GM20431 (cell line): ENCODE data around the gene FGF10.

Experiments used
- in situ Hi-C: fragments of 300-500 bp; cut with MseI, MboI; formaldehyde crosslinking; loops from one replicate; pipeline ENCODE4 v1.15.0; 2020; ENCODE audit warnings: low sequenced_read_pairs; ENCODE audit not compliant: unreplicated experiment

The FGF10 gene

DNA sequence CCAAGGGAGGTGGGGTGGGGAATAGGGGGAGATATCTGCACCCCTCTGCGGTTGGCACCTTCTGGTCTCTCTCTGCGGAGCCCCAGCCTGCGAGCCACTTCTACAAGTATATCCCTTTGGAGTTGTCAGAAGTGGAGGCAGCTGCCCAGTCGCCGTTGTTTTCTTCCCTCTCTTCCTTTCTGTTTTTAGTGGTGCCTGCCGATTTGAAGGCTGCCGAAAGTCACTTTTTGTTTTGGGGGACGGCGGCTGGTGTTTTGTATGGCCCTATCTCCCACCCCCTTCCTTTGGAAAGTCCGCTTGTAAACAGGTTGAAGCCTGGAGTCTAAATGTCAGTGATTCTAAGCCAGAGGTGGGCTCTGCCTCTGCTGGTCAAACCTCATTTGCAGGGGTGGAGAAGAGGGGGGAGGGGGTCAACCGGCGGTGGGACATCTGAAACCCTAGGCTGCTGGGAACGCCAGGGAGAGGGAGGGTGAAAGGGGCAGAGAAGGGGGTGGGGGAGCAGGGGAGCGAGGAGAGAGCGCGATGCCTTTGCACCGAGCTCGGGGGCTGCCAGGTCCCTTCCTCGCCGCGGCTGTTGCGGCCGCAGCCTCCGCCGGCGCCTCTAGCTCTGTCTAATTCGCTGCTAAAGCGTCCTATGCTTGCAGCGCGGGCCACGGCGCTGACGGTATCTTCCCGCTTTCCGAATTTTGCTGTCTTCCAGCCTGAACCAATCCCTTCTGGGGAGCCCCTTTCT lies at the start of gene FGF10:
TSS of gene FGF10 (minus strand) at position 331 of the 733 bp plus-strand sequence. CDS start 738 bp downstream, outside the sequence.
- in situ Hi-C loops: no loop called here

- in situ Hi-C loops: no loop called here
Observed at GRCh38 chr5:44426944-44427343, 37.7 kb upstream of the FGF10 start.

- in situ Hi-C loops: no loop called here
Observed at GRCh38 chr5:44412286-44412685, 23.1 kb upstream of the FGF10 start.

- in situ Hi-C loops: no loop called here
Observed at GRCh38 chr5:44402084-44402483, 12.9 kb upstream of the FGF10 start.

GRCh38 chr5:44401611-44402010 lies 12.4 kb upstream of the FGF10 start:
- in situ Hi-C loops: no loop called here

DNA sequence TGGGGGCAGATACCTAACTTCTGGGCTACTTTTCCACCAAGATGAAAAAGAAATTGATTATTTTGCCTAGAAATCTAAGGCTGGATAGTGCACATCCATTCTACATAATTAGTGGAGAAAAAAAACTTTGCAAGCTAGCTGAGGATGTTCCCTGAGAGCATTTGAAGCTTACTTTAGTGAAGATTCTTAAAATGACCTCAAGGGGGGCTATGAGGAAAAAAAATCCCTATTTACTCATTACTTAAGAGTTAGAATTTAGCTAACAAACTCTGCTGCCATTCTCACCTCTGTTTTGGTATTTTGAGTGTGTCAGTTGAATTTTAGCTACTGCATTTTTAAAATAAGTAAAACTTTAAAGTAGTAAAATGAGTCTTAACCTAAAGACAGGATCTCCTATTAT lies 9.2 kb upstream of the FGF10 start:
- in situ Hi-C loops: no loop called here

DNA sequence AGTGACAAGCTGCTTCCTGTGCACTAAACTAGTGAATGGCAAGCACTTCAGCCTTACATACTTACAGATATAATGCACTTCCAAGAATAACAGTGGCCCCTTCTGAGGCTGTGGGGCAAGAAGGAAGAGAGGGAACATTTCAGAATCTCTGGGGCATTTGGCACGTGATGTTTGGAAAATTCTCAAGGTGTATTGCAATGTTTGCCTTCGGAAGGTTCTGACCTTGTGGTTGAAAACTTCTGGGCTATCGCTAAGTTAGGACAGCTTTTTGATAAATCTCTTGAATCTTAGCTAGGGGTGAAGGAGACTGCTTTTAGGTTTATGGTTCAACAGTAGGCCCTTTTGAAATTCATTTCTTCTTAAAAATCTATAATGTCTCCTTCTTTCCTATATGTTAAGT lies 7.1 kb upstream of the FGF10 start:
- in situ Hi-C loops: no loop called here

GRCh38 chr5:44390351-44390750 lies 1.1 kb upstream of the FGF10 start:
- in situ Hi-C loops: no loop called here

- in situ Hi-C loops: no loop called here
Observed at GRCh38 chr5:44389823-44390143, 563 bp upstream of the FGF10 start.

DNA sequence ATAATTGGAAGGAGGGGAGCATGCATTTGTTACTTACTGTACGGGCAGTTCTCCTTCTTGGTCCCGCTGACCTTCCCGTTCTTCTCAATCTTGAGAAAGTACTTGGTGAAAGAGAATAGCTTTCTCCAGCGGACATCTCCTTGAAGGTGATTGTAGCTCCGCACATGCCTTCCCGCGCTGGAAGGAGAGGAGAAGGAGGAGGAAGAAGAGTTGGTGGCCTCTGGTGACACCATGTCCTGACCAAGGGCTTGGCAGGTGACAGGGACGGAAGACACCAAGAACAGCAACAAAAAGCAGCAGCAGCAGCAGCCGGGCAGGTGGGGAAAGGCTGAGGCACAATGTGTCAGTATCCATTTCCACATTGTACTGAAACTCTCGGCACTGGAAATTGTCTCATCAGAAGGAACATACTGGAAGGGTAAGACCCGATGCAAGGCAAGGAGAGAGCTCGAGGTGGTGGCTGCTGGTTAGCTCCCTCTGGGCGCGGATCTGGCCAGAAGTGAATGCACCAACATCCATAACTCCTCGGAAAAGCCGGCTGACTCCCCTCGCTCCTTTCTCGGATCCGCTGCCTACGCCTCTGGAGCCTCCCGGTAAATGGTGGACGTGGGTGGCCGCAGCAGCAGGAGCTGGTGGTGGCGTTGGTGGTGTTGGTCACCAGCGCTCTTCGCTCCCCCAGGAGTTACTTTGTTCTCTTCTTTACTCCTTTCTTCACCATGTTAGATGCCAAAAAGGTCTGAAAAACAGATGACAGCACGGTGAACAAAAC lies 715 bp downstream of the FGF10 start:
- in situ Hi-C loops: no loop called here

DNA sequence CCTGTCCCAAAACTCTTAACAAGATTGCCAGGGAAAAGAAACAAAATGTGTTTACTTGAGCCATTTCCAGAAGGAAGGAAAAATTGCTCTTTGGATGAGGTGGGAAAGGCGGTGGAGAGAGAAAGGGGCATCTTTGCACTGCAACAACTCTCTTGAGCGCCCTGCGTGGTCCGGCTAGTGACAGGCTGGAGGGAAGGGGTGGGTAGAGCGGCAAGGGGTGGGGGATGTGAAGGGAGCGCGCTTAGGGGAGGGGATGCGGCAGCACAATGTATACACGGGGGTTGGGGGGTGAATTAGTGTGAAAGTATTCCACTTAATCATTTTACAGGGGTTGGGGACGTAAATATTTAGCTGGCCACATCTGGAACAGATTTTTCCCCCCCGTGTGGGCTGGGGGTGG lies 1.3 kb downstream of the FGF10 start:
- in situ Hi-C loops: no loop called here

- in situ Hi-C loops: no loop called here
Observed at GRCh38 chr5:44387406-44387805, 1.8 kb downstream of the FGF10 start.

- in situ Hi-C loops: no loop called here
Observed at GRCh38 chr5:44385291-44385900, 3.8 kb downstream of the FGF10 start.

DNA sequence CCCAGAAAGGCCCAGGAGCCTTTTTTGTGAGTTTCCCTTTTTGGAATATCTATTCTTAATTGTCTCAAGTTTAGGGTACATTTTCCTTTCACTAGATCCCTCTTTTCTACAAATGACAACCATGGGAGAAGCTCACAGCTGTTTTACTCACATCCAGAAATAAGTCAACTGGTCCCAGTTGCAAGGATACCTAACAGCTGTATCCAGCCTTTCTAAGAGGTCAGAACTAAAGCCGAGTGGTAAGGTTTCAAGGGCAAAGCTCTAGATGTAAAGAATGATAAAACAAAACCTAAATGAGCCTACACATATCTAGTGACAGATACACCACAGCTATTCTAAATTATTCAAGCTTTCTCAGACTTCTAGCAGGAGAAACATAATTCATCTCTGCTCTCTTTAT lies 4.4 kb downstream of the FGF10 start:
- in situ Hi-C loops: no loop called here

- in situ Hi-C loops: no loop called here
Observed at GRCh38 chr5:44382894-44383293, 6.3 kb downstream of the FGF10 start.

DNA sequence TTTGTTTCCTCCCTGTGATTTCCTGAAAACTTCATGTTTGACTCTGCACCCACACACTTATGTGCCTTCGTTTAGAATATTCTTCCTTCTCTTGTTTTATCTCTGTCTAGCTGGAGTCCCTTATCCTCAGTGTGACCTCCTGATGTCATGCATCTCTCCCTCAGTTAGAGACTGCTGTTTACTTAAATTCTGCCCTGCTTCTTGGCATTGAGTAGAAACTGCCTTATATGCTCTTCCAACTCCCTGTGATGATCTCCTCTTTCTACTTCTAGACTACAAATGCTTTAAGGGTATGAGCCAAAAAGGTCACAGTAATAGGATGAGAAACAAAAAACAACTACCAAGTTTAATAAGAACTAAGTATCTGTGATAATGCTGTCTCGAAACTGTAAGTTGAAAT lies 12.2 kb downstream of the FGF10 start:
- in situ Hi-C loops: no loop called here

- in situ Hi-C loops: no loop called here
Observed at GRCh38 chr5:44372028-44372427, 17.2 kb downstream of the FGF10 start.

GRCh38 chr5:44367203-44367602 lies 22.0 kb downstream of the FGF10 start:
- in situ Hi-C loops: no loop called here

DNA sequence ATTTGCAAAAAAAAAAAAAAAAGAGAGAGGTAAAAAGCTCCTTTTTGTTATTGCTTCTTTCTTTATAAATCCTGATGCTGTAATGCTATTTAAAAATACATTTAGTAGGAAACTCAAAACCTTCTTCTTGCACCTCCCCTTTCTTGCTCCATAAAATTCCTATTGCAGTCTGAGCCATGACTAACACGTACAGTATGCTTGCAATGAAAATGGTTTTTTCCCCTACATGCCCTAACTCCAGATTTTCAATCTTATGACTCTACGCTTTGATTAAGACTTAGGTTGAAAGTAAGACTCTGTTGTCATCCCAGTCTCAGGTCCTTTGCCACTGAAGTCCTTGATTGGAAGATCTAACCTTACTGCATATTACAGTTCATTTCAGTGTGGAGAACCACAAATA lies 23.9 kb downstream of the FGF10 start:
- in situ Hi-C loops: no loop called here

GRCh38 chr5:44364097-44364496 lies 25.1 kb downstream of the FGF10 start:
- in situ Hi-C loops: no loop called here

GRCh38 chr5:44361342-44362001 lies 27.7 kb downstream of the FGF10 start:
- in situ Hi-C loops: no loop called here
